ENCODE measurements around the gene NKX3-2. TPM values are rescaled to one million over a fixed set of nuclear protein-coding genes. Genes with fewer than 3 reads are reported as not detected.
A peak's percentile ranks its signal among the peaks of the same experiment; 100 is the strongest.

NKX3-2 gene
- total RNA-seq, 1 experiment from 2014 or later, result 1.7 TPM

DNA sequence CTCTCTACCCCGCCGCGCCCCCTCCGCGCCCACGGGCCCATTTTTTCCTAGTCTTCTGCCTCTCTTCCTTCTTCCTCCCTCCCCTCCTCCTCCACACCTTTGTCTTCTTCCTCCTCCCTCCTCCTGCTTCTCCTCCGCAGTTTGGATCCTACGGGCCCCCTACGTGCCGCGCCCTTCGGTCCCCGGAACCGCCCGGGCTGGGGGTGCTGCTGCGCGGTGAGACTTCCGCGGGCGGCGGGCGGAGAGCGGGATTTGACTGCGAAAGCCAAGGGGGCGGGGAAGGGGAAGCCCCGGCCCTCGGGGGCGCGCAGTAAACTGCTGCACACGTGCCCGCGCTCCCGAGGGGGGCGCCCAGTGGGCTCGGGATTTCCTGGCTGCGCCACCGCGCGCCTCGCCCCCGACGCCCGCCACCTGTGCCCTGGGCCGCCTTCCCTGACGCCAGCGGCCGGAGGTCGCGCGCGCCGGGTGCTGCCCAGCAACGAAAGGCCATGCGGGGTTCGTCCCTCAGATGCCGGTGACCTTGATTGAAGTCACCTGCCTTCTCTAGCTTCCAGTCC, 3.3 kb upstream of the NKX3-2 start:
- in situ Hi-C loops (cut with HindIII; ENCODE audit: low pct_unique_long_range_greater_than_20kb, low sequenced_read_pairs), result no loop called here
- DNase-seq (ENCODE audit: low read depth, low spot score), result no peak

DNA sequence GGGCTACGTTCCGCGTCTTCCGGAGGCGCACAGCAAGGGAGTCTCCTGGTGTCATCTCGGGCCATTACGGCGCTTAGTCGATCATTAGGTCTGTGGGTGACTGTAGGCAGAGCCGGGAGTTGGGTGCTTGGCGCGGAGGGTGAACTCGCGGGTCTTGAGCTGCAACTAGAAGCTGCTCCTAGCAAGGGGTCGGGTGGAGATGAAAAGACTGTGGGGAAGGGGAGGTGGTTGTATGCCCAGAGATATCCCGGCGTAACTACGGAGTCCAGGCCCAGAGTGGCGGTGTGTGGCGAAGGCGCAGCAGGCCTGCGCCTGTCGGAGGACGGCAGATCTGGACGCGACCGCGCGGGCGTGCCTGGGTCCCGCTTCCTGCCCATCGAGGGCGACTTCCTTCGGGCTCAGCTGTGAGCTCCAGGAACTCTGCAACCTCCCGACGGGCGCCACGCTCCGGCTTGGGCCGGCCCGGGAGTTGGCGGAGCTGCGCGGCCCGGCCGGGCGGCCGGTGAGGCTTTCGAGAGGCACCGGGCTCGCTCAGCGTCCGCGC, 2.7 kb upstream of the NKX3-2 start:
- DNase-seq (ENCODE audit: low read depth, low spot score), result no peak
- in situ Hi-C loops (cut with HindIII; ENCODE audit: low pct_unique_long_range_greater_than_20kb, low sequenced_read_pairs), result no loop called here

DNA sequence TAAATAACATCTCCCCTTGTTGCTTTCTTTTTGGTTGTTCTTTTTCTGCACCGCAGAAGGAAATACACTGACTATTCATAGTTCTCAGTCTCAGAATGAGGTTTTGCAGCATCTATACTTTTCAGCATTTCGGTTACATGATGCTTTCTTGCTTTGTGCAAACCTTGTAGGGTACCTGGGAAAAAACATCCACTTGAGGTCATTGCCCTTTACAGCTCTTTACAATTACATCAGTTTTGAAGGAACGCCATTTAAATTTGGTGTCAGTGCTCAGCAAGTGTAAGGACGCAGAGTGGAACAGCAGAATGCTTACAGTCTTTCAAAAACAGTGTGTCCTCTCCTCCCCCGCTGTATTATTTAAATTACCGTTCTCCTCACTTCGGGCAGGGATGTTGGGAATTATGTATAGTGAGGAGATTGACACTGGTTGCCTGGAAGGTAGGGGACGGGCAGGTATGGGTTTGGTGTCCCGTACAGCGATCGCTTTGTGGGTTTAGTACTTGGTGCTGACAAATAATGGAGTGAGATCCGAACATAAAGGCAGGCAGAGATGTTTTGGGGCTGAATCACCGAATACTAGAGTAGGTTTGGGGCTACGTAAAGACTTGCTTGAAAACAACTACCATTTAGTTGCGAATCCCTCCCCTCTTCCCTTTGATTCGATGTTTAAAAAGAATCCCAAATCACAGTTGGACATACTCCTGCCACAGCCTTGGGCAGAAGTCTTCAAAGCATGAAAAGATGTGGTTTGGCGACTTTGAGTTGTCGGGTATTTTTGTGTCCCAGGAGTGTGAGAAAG, 2.0 kb upstream of the NKX3-2 start:
- no peak for DNase-seq (ENCODE audit: low read depth, low spot score)
- in situ Hi-C loops (cut with HindIII; ENCODE audit: low pct_unique_long_range_greater_than_20kb, low sequenced_read_pairs), result no loop called here

DNA sequence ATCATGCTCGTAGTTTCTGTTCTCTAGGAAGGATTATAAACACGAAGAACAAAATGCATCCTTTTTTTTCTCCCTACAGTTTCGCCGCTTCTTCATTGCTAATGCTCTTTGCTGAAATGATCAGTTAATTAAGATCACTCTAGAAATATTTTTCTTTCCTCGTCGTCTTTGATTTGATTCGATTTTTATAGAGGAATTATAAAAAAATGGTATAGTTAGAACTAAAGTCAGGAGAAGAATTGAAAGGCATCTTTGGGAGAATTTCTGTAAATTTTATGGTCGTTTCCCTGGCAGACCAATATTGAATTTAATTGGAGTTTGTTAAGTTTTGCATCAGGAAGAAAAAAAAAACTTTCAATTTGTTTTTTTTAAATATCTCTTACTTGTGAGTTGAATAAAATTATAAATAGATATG, 1.1 kb upstream of the NKX3-2 start:
- in situ Hi-C loops (cut with HindIII; ENCODE audit: low pct_unique_long_range_greater_than_20kb, low sequenced_read_pairs), result no loop called here
- DNase-seq (ENCODE audit: low read depth, low spot score), result no peak

DNA sequence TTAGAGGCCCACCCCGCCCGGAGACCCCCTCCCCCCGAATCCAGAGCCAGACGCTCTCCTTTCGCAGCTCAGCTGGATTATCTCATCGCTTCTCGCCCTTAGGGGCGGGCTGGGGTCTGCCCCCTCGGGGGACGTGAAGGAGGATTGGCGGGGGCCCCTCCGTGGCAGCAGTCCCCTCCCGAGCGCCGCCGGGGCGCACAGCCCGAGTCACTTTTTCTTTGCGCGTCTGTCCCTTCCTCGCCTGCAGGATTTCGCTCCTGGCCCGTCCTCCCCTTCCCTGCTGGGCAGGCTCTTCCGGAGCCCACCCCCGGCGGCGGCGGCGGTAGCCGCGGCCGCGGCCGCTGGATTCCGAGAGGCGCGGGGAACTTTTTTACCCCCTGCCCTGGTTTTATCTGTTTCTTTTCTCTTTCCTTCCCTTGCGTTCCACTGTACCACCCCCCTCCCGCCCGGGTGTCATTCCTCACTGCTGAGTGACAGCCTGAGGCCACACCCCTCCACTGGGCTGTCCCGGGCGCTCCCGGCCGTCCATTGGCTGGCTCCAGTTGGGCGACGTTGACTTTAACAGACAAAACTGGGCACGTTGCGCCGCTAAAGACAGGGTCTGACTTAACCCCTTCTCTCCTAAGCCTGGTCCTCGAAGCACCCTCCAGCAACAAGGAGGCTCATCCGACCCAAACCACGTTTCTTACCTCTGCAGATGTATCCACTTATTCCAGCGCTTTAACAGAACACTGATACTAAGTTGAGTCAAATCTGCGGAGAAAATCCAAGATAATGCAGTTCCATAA, 492 bp upstream of the NKX3-2 start:
- peak; percentile 88 for DNase-seq (ENCODE audit: low read depth, low spot score)
- in situ Hi-C loops (cut with HindIII; ENCODE audit: low pct_unique_long_range_greater_than_20kb, low sequenced_read_pairs), result no loop called here

DNA sequence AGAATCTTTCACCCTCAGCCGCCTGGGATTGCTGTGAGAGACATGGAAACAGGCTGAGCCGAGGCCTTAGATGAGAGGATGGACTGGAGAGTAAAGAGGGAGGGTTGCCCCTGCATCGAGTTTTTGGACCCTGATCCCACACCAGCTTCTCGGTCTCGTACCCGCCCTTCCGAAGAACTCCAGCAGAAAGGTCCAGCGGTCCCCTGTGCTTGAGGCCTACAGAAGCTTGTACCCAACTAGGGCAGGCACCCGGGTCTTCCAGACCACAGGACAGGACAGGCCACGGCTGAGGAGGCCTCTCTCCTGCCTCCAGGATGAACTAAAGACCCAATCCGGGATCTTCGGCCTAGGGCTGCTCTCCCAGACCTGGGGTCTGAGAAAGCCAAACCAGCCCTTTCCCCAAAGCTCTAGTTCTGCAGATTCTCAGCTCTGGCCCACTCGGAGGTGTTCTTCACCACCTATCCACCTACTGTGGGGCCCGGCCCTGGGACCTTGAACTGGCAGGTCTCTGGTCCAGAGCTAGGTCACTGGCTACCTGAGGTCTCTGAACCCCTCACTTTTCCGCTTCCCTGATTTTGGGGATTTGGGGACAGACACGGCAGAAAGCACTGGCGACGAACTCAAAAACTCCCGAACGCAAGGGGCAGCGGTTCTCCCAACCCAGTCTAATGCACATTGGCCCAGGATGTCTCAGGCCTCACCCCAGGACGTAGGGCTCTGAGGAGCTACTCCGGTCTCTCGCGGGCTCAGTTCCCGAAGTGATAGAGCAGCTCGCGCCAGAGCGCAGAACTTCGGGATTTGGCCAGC, 1.1 kb downstream of the NKX3-2 start:
- in situ Hi-C loops (cut with HindIII; ENCODE audit: low pct_unique_long_range_greater_than_20kb, low sequenced_read_pairs), result no loop called here
- DNase-seq (ENCODE audit: low read depth, low spot score), result no peak

DNA sequence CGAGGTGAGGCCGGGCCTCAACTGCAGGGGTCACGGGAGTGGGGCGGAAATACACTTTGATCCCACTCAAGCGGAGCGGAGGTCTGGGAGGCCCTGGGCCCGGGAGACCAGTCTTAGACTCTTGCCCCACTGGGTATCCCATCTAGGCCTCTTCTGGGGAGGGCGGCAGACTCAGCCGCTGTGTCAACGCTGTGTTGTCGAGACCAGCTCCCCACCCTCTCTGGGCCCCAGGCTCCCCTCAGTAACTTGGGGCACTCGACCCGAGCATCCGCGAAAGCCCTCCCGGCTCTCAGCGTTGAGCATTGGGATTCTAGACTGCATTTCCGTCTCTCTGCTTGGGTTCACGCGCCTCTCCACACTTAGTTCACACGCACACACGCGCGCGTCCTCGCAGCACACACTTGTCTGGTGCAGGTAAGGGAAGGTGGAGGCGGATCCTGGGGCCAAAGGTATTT, 1.7 kb downstream of the NKX3-2 start:
- in situ Hi-C loops (cut with HindIII; ENCODE audit: low pct_unique_long_range_greater_than_20kb, low sequenced_read_pairs), result no loop called here
- no peak for DNase-seq (ENCODE audit: low read depth, low spot score)

DNA sequence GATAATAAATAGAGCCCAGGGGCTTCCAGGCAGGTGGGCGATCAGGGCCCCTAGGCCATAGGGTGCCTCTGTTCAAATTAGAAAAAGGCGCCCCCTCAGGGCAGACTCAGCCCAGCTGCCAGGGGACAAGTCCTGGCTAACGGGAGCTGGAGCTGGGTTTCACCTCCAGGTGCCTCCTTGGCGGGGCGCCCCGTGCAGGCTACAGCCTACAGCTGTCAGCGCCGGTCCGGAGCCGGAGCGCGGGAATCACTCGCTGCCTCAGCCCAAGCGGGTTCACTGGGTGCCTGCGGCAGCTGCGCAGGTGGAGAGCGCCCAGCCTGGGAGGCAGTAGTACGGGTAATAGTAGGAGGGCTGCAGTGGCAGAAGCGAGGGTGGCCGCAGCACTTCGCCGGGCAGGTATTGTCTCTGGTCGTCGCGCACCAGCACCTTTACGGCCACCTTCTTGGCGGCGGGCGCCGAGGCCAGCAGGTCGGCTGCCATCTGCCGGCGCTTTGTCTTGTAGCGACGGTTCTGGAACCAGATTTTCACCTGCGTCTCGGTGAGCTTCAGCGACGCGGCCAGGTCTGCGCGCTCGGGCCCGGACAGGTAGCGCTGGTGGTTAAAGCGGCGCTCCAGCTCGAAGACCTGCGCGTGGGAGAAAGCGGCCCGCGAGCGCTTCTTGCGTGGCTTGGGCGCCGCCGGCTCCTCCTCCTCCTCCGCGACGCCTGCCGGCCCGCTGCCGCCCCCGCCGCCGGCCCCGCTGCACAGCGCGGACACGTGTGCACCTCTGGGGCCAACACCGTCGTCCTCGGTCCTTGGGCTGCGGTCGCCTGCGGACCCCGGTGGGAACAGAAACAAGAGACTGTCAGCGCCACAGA, 2.4 kb downstream of the NKX3-2 start:
- DNase-seq (ENCODE audit: low read depth, low spot score), result no peak
- in situ Hi-C loops (cut with HindIII; ENCODE audit: low pct_unique_long_range_greater_than_20kb, low sequenced_read_pairs), result no loop called here

DNA sequence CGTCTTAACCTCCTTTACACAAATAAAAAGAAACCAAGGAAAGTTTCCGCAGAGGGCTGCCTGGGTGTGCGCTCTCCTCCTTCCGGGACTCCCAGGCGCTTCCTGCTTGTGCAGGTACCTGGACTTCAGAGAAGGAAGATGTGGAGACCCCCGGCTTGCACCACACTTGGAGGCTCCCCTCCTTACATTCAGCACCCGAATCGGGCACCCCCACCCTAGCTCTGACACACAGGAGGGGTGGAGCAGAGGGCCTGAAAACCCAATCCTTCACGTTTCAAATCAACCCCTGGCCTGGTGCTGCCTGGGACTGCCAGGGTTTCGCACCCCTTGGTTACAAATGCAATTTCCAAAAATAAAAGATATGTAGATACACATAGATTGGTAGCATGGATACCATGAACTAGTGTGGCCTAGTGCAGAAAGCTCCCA, 3.1 kb downstream of the NKX3-2 start:
- no peak for DNase-seq (ENCODE audit: low read depth, low spot score)
- in situ Hi-C loops (cut with HindIII; ENCODE audit: low pct_unique_long_range_greater_than_20kb, low sequenced_read_pairs), result no loop called here

DNA sequence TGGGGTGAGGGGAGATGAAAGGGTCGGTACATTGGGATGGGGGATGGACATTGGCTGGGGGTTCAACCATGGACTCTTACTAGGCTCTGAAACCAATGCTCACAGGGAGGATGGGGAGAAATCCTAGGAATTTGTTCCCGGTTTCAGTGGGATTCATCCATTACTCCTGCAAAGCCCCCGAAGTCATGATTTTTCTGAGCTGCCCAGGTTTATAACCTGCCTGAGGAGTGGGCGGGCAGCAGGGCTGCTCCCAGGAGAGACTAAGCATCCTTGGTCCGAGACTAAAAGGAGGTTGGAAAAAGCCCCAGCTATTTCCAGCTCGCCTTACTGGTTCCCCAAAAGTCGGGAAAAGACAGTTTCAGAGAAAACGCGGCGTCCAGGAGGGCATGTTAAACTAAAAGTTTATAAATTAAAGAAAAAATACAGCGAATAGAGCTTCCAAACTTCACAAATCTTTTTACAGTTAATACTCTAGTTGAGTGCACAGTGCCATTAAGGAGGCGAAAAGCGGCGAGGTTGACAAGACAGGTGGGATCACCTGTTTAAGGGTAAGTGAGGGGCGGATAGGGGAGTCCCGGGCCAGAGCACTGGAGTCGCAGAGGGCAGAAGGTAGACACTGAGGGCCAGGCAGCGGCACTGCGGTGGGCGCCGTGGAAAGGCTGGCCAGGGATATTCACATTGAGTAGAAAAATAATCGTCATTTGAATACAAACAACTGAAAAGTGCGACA, 3.7 kb downstream of the NKX3-2 start:
- DNase-seq (ENCODE audit: low read depth, low spot score), result no peak
- in situ Hi-C loops (cut with HindIII; ENCODE audit: low pct_unique_long_range_greater_than_20kb, low sequenced_read_pairs), result no loop called here

DNA sequence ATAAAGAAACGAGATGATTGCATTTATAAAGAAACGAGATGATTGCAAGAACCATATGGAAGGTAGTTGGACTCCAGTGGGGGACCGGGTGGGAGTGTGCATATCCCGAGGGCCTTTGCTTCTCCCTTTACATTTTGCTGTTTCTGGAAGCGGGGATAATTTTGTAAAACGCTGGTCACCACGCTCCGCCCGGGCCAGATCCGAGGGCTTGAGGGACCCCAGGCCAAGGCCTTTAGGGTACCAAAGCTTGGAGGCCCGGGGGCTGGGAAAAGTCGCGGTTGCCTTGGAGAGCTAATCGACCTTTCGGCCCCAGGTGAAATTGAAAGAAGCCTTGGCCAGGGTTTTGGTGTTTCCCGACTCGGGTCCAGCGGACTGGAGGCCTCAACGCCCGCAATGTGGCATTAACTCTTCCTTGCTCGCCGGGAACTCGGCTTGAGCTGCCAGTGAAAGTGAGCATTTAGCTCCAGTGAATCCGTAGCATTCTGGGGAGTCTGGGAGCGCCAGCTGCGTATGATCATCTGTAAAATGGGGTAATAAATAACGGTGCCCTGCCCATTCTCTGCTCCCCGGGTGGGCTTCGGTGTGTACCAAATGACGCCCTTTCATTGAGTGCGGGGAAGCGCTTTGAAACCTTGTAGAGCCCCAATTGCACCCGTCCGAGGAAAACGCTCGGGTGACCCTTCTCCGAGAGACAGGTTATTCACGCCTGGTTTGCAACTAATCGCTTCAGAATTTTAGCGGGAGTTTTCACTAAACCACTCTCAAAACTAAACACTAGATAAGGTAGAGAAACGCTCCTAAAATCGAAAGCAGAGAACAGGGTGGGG, 4.5 kb downstream of the NKX3-2 start:
- no peak for DNase-seq (ENCODE audit: low read depth, low spot score)
- in situ Hi-C loops (cut with HindIII; ENCODE audit: low pct_unique_long_range_greater_than_20kb, low sequenced_read_pairs), result no loop called here

DNA sequence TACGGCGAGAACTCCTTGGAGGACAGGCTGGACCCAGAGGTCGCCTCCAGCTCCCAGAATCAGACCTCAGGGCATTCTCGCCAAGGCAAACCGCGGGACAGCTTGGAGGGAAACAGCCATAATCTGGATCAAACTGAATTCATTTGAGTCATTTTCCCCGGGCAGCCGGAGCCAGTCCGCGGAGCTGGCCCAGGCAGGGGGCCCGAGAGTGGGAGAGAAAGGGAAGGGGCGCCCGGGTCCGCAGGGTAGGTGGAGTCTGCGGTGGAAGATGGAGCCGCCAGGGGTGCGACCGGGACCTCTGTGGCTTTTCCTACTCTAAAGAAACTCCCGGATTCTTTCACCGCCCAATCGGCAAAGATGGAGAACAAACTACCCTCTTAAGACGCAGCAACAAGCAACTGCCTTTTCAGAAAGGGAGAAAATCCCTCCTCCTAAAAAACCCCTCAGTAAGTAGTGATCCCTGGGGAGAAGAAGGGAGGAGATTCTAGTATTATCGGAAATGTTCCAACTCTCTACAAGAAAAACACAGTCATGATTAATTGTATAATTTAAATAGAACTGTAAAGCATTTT, 5.2 kb downstream of the NKX3-2 start:
- DNase-seq (ENCODE audit: low read depth, low spot score), result no peak
- in situ Hi-C loops (cut with HindIII; ENCODE audit: low pct_unique_long_range_greater_than_20kb, low sequenced_read_pairs), result no loop called here

DNA sequence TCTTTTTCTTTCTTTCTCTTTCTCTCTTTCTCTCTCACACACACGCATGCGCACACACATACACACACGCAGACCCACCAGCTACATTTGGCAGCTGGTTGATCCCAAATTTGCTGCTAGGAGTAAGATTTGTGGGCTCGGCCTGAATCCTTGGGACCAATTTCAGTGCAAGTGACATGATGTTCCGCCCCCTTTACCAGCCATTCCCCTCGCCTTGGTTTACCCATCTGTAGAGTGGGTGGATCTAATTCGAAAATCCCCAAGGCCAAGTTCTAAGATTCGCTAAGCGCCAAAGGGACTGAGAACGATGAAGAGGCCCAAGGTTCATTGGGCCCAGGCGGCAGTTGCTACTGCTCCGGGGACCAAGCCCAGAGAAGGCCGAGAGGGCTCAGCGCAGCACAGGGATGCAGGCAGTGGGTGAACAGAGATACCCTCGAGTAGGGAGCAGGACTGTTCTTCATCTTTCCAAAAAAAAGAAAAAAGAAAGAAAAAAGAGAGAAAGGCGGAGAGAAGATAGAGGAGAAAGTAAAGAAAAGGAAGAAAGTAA, 5.8 kb downstream of the NKX3-2 start:
- in situ Hi-C loops (cut with HindIII; ENCODE audit: low pct_unique_long_range_greater_than_20kb, low sequenced_read_pairs), result no loop called here

DNA sequence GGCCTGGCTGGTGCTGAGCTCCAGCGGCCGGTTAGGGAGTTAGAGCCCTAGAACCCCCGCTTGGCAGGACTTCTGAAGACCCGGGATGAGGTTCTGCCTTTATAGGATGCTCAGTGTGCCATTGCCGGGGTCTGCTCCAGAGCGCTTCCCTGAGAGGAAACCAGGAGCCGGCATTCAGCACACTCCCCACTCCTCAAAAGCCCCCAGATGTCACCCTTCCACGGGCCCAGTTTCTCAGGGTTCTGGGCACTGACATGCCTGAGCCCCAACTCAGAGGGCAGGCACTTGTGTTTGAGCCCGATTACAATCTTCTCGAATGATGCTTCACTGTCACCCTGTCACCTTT, 6.5 kb downstream of the NKX3-2 start:
- DNase-seq (ENCODE audit: low read depth, low spot score), result no peak
- in situ Hi-C loops (cut with HindIII; ENCODE audit: low pct_unique_long_range_greater_than_20kb, low sequenced_read_pairs), result no loop called here

More for the DNA sequence above, 5.8 kb downstream of the NKX3-2 start:
- DNase-seq (ENCODE audit: low read depth, low spot score), result no peak

Data from SK-MEL-5 (cell line).